GM19467 (cell line): ENCODE results near the gene RFX1.

Experiments used
- ATAC-seq: cut with Tn5 transposase; IDR thresholded peaks from one replicate; pipeline ENCODE4 v1.9.1; 2021; ENCODE audit warnings: mild to moderate bottlenecking, moderate library complexity; ENCODE audit not compliant: unreplicated experiment

Gene RFX1

DNA sequence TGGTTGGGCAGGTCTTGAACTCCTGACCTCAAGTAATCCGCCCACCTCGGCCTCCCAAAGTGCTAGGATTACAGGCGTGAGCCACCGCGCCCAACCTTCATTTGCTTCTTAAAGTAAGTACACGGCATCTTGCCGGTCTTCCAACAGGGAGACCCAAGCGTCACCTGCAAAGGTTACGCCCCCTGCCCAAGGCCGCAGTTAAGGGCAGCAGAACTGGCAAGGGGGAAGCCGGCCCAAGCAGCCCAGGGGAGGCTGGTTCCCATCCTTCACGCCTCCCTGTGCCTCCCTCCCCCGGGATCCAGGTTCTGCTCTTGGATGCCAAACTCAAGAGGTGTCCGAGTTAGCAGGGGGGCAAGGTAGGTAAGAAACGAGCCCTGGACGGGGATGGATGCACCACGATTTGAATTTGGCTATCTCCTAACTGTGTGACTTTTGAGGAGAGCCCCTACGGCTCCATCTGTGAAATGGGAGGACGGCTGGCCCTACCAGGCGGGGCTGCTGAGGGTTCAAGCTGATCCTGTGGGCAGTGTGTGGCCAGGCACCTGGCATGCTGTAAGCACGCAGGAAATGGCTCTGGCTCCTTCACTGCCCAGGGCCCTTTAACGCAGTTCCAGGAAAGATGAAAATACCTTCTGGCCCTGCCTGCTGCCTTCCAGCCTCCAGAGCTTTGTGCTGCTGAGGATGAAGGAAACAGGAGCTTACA, 9.0 kb downstream of the RFX1 start:
- ATAC-seq: no peak

DNA sequence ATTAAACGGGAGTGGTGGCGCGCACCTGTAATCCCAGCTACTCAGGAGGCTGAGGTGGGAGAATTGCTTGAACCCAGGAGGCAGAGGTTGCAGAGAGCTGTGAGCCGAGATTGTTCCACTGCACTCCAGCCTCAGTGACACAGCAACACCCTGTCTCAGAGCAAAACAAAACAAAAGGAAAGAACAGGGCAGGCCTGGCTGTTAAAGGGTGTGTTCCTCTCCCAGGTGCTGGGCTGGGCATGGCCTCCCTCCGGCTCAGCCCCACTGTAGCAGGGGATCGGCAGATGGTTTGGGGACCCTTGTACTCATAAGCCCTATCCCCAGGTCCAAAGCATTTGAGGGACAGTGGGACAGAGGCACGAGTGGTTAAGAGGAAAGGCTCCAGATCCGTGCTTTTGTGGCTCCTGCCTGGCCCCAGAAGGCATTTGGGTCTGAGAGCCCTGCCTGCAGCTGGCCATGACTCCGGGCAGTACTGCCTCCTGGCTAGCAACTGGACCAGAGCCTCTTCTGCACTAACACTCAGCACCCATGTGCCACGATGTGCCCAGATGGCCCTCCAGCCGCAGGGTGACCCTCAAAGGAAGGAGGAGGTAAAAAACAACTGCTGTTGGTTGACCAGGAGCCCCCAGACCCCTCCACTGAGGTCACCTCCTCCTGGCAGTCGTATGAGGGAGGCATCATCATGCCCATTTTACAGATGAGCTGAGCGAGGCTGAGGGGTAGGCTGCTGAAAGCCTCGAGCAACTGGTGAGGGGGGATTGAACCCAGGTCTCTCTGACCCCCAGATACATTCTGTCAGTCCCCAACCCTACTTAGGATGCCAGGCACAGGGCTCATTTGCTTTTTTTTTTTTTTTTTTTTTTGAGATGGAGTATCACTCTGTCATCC, 10.0 kb downstream of the RFX1 start:
- ATAC-seq: no peak

DNA sequence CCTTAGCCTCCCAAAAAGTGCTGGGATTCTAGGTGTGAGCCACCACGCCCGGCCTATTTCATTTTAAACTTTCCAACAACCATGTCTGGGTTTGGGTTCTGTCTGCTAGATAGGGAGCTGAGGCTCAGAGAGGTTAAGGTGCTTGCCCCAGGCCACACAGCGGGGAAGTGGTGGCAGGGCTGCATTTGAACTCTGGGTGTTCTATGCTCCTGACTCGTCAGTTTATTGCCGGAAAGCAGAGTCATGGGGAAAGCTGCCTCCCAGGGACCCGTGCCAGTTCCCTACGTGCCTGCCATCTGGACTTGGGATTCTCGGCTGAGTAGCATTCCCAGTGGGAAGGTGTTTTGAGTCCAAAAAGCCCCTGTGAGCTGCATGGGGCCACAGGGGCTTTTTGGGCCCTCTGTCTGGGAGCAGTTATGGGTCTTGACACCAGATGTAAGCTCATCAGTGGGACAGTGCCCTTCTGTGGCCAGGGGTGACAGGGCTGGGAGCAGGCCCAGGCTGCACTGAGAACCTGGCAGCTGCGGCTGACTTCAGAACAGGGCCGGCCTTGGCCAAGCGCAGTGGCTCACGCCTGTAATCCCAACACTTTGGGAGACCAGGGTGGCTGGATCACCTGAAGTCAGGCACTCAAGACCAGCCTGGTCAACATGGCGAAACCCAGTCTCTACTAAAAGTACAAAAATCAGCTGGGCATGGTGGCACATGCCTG, 10.9 kb downstream of the RFX1 start:
- ATAC-seq: no peak

DNA sequence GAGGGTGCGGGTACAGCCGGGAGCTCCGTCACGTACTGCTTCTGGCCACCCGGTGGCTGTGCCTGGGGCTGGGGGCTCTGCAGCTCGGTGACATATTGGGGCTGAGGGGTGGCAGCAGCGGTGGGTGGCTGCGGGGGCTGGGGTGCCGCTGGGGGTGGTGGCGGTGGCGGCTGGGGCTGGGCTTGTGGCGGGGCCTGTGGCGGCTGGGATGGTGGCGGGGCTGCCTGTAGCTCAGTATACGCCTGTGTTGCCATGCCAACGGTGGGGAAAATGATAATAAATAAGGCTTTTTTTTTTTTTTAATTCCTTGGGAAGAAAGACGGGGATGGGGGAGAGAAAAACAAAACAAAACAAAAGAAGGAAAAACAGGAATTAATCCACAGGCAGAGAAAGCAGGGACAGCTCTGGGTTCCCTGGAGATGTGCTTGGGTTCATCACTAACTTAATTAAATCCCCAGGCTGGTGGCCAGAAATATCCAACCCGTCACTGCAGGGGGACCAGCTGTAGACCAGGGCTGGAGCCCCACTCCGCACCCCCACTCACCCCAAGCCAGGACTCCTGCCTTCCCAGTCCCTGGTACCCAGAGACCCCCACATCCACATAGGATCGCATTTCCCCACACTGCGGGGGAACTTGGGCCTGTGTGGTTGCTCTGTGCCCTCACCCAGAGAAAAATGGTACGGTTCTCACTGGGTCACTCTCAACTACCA, 12.4 kb downstream of the RFX1 start:
- no peak for ATAC-seq

DNA sequence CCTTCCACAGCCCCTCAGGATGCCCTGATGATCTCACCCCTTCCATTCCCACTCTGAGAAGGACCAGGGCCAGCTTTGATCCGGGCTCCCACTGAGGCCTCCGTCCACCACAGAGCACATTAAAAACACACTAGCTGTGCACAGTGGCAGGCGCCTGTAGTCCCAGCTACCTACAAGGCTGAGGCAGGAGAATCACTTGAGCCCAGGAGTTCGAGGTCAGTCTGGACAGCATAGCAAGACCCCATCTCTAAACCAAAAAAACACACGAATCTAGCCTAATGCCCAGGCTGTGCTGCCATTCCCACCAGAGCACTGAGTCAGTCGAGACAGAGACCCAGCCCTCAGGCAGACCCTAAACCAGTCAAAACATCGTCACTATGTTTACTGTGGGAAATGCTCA, 14.1 kb downstream of the RFX1 start:
- ATAC-seq: no peak

DNA sequence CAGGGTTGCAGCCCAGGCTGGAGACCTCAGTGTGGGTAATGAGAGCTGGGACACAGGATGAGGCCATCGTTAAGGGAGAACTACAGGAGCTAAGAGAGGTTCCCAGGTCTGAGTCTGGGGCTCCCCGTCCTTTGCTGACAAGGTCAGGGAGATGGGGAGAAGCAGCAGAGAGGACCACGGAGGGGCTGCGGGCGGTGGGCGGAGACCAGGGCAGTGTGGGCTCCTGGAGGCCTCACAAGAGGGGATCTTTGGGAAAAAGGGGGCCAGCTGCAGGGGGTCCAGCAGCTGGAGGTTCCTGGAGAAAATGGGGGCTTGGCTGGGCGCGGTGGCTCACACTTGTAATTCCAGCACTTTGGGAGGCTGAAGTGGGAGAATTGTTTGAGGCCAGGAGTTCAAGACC, 16.0 kb downstream of the RFX1 start:
- no peak for ATAC-seq

DNA sequence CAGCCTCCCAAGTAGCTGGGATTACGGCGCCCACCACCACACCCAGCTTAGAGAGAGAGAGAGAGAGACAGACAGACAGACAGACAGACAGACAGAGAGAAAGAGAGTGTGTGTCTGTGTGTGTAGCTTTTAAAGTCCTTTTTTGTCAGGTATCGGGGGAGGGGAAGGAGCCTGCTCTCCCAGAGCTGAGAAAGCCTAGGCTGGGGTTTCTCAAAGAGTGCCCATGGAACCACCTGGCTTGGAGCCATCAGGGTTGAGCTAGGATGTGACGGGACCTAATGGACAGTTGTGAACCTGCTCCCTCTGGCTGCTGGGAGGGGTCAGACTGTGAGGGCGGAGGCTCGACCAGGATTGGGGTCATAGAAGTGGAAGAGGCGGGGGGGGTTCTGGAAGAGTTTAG, 16.6 kb downstream of the RFX1 start:
- no peak for ATAC-seq

DNA sequence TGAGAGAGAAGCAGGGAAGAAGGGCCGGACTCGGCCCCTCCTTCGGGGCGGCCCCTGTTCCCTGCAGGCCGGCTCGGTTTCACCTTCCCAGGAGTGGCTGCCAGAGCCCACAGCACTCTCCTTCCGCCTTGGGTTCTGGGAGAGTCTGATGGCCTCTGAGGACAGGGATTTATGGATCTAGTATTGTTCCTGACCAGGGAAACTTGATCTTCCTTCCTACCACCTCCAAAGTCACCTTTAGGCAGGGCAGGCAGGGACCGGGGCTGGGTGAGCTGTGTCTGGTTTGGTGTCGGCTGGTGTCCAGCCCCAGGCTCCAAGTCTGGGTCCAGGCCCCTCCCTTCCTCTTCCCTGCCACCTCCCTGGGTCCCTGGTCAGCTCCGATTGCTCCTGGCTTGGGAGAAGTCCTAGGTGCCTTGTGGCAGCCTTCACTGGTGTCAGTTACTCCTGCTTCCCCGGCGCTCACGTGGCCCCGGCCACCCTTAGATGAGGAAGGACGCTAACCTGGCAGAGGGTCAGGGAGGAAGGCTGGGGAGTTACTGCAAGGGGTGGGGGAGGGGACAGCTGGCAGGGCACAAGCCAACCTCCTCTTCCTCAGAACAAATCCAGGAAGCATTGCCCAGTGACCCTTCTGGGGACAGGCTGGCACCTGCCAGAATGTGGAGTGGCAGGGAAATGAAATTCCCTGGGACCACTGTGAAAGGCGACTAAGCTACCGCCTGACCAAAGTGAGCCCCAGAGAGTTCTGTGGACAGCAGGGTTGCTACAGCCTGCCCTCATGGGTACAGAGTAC, 18.8 kb downstream of the RFX1 start:
- no peak for ATAC-seq

DNA sequence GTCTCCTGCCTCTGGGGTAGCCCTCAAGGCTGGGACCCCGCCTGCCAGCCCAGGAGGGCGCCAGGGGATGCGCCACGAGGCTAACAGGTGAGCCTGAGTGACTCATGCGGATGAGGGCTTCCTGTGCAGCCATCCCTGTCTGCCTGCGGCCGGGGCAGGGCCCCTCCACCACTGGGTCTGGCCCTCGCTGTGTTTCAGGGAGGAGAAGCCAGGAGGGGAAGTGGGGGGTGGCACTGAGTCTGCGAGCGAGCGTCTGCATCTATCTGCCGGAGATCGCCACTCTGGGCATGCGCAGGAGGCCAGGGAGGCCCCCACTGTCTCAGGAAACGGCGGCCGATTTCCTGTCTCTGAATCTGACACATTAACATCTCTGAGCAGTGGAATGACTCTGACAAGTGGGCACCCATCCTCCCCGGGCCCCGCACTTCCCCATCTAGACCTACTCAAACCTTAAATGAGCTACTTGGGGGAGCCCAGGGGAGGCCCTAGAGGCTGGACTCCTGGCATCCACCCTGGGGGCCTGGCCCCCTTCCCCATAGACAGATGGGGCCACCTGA, 19.7 kb downstream of the RFX1 start:
- peak; percentile 76 for ATAC-seq

DNA sequence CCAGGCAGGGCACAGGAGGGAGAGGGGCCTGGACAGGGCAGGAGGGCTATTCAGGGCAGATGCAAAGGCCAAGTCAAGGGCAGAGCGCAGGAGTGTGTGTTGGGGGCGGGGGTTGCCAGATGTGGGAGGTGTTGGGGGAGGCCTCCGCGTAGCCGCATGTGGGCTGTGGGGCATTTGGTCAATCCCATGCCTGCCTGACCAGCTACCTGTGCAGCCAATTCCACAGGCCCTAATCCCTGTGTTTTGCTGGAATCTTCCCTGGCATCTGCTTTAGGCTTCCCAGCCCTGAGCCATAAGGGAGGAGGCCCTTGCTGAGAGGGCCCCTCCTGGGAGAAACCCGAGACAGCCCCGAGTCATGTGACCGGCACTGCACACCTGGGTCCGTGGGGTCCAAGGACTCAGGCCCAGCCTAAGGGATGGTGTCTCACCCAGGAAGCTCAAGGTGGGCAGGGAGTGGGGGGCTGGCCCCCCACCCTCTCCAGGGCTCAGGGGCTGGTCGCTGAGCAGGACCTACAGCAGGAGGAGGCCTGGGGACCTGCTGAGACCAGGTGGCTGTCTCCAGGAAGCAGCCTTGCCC, 20.3 kb downstream of the RFX1 start:
- peak; percentile 29 for ATAC-seq

DNA sequence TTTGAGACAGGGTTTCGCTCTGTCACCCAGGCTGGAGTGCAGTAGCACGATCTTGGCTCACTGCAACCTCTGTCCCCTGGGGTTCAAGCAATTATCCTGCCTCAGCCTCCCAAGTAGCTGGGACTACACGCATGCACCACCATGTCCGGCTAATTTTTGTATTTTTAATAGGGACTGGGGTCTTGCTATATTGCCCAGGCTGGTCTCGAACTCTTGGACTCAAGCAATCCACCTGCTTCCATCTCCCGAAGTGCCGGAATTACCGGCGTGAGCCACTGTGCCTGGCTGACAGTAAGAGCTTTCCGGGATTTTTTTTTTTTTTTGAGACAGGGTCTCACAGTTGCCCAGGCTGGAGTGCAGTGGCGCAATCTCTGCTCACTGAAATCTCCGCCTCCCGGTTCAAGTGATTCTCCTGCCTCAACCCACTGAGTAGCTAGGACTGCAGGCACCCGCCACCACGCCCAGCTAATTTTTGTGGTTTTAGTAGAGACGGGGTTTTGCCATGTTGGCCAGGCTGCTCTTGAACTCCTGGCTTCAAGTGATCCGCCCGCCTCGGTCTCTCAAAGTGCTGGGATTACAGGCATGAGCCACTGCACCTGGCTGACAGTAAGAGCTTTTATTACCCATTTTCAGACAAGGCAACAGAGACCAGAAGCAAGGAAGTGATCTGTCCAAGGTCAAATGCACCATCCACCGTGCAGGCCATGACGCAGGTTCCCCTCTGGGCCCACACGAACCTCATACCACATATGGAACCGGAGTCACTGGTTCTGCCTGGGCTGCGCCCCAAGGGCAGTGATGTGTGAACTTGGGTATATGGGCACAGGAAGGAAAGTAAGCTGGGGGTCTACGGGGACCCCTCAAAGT, 21.0 kb downstream of the RFX1 start:
- no peak for ATAC-seq

DNA sequence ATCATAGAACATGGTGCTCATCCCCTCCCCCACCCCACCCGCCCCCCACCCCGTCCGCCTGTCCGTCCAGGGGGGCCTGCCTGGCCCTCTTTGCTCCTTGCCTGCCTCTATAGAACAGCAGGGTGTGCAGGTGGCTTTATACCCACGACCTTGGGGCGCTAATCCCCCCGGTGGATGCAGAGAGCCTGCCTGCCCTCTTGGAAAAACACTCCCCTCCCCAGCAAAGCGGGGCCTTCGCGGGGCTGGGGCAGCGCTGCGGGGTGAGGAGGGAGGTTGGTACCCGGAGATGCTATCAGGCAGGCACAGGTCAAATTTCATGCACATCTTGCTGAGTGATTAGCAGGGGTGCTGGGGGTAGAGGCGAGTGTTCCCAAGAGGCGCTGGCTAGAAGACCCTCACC, 21.9 kb downstream of the RFX1 start:
- ATAC-seq: no peak

DNA sequence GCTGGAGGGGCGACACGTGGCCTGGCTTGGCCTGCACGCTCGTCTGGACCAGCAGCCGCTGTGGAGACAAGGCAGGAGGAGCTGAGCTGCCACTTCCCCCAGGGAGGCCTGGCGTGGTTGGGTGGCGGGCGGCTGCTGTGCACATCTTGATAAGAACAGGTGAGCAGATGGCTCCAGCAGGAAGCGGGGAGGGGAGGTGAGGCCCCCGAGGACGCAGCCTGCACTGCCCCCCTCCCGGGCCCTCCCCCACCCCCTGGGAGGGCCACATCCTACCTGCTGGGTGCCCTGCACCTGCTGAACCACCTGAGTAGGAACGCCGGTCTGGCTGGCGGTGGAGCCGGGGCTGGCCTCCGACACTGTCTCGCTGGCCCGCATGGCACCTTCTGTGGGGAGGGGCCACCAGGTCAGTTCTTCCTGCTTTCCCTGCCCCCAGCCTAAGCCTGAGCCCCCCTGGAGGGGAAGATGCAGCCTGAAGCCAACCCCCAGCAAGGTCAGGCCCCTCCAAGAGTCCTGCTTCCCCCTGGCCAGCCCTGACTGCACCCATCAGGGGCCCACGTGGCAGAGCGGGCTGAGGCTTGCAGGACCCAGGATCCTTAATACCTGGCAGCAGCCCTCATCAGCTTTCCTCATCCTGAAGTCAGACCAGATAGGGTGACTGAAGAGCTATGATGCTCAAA, 22.8 kb downstream of the RFX1 start:
- ATAC-seq: no peak

DNA sequence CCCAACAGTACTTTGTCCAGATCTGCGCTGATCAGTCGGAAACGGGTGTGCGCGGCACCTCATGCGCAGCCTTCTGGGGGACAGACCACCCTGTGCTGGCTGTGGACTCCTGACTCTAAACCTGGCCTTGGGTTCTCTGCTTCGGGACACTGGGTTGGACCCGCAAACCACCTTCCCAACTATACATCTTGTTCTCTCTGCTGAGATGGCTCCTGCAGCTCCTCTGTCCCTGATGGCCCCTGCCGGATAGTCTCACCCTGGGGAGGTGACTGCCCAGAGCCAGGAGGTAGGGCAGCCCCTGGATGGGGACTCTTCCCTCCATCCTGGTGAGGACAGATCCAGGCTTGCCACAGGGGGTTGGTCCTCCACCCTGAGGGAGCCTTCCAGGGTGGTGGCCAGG, 23.3 kb downstream of the RFX1 start:
- no peak for ATAC-seq

DNA sequence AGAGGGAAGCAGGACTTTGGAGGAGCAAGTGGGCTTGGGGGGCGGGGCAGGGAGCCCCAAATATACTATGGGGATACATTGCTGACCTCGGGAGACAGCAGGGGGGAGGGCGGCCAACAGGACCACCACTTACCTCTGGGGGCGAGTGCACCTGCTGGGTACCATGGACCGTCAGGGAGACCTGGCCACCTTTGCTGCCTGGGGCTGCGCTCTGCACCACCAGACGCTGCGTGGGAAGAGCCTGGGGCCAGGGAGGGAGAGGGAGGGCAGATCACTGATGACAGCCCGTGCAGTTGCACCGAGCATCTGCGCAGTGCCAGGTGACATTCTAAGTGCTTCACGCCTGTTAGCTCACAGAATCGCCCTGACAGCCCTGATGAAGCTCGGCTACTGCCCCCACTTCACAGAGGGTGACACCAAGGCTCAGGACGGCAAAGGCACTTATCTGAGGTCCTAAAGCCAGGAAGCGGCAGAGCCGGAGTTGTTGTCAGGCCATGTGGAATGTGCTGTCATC, 24.1 kb downstream of the RFX1 start:
- no peak for ATAC-seq

DNA sequence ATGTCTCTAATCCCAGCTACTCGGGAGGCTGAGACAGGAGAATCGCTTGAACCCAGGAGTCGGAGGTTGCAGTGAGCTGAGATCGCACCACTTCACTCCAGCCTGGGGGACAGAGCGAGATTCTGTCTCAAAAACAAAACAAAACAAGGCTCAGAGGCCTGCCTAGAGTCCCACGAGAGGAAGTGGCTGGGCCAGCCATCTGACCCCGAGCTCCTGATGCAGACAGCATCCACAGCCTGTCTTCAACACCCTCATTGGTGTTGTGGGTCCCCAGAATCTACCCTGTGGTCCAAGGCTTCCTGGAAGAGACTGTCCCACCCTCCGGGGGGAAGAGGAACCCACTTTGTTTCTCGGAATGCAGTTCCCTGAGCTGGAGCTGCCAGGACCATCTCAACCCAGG, 24.7 kb downstream of the RFX1 start:
- ATAC-seq: no peak

DNA sequence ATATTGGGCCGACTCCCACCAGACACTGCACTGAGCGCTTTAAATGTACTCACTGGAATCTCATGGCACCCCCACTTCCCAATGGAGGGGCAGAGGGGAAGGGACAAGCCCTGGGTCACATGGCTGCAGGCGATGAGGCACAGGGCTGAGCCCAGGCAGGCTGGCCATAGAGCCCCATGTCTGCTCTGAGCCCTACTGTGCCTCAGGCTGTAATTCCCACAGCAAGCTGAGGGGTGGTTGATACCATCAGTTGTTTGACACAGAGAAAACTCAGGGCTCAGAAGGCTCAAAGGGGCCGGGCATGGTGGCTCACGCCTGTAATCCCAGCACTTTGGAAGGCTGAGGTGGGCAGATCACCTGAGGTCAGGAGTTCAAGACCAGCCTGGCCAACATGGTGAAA, 25.1 kb downstream of the RFX1 start:
- ATAC-seq: no peak

DNA sequence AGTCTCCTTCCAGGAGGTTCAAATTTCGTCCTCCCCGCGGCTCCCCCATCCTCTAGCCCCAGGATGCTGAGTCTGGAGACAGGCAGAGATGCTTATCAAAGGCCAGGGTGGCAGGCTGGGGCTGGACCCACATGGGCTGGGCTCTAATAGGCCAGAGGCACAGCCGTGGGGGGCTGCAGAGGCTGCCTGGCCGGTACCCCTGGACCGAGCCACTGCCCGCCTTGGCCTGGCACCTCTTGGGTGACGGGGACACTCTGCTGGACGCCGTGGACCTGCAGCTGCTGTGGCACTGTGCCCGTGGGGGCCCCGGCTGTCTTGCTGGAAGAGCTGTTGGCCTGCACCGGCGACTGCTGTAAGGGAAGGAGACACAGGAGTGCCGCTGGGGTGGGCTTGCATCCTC, 25.8 kb downstream of the RFX1 start:
- ATAC-seq: no peak
